DLD1 (cell line): Measurements from ENCODE around the gene ATP11A.

Source experiments
- in situ Hi-C: cut with HindIII; loops from 2 replicates; pipeline ENCODE4 v1.10.0; 2017; ENCODE audit warnings: low sequenced_read_pairs

The ATP11A gene

DNA sequence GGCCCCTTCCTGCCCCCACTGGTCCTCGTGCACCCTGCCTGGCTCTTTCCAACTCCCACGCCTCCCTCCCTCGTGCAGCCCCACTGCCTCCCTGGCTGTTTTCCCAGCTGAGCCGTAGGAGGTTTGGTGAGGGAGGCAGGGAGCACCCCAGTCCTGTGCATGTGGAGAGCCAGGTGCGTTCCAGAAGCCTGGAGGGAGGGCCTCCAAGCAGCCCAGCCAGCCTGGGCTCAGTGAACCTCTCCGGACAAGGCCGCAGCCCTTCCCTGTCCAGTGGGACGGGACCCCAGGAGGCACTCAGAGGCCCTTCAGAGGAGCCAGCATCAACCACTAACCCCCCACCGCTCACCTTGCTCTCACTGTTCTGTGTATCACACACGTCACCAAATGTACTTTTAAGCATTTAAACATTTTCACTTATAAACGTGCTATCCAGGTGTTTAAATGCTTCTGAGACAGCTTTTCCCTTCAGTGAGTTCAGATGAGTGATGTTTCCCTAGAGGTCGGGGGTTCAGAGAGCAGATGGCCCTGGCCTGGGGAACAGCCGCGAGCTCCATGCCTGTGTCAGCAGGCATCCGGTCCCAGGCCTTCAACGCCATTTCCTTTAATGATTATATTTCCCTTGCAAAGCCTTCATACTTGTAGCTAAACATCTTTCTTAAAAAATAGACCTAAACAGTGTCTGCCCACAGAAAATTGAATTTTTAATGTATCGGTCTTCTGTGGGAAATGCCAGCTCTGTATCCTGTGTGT, 122.6 kb downstream of the ATP11A start:
- in situ Hi-C loops = no loop called here

DNA sequence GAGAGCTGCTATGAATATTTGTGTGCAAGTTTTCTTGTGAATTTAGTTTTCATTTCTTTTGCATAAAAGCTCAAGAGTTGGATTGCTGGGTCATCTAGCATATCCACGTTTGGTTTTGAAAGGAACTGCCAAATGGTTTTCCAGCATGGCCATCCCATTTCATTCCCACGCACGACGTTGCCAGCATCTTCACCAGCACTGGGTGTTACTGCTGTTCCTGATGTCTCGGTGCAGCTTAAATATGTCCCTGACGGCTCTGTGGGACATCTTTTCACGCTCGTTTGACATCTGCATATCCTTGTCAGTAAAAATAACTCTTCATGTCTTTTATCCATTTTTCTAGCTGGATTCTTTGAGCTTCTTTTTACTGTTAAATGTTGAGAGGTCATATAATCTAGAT, 123.7 kb downstream of the ATP11A start:
- in situ Hi-C loops = no loop called here

DNA sequence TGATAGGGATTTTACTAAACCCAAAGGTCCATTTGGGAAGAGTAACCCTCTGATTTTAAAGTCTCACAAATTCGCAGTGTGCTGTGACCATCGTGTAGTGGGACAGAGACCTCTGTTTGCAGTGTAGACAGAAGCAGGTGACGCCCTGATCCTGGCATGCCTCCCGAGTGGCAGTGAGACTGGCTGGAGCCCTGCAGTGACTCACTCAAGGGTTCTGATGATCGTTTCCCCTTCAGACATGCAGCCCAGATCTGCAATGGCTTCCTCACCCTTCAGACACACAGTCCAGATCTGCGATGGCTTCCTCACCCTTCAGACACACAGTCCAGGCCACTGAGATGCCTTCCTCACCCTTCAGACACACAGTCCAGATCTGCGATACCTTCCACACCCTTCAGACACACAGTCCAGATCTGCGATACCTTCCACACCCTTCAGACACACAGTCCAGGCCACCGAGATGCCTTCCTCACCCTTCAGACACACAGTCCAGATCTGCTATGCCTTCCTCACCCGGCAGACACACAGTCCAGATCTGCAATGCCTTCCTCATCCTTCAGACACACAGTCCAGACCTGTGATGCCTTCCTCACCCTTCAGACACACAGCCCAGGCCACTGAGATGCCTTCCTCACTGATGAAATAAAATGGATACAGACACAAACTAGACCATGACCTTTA, 125.2 kb downstream of the ATP11A start:
- in situ Hi-C loops = no loop called here

DNA sequence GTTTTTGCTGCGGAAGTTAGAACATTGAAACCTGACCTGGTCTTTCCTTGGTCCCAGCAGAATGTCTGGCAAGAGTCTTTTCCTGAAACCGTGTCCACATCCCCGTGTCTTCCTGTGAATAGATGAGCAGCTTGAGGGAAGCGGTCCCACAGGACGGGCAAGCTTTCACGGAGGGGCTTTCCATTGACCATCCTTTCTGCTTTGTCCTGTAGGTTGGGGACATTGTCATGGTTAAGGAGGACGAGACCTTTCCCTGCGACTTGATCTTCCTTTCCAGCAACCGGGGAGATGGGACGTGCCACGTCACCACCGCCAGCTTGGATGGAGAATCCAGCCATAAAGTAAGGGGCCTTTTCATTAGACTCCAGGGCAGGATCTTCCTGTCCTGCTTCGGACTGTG, 126.0 kb downstream of the ATP11A start:
- in situ Hi-C loops = no loop called here

DNA sequence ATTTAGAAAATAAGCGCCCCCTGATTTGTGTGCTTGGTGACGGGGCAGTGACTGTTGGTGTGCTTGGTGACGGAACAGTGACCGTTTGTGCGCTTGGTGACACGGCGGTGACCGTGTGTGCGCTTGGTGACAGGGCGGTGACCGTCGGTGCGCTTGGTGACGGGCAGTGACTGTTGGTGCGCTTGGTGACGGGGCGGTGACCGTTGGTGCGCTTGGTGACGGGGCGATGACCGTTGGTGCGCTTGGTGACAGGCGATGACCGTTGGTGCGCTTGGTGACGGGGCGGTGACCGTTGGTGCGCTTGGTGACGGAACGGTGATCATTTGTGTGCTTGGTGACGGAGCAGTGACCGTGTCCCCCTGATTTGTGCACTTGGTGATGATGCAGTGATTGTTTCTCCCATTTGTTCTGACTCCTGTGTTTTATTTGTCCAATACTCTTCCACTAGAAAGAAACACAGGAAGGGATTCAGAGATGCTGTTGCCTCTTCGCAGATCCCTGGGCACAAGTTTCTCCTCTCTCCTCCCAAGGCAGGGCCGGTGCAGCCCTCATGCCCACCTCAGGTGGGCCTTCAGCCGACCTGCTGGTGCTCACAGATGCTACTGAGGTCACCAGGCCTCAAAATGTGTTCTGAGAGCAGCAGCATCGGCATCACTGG, 128.3 kb downstream of the ATP11A start:
- in situ Hi-C loops = no loop called here

DNA sequence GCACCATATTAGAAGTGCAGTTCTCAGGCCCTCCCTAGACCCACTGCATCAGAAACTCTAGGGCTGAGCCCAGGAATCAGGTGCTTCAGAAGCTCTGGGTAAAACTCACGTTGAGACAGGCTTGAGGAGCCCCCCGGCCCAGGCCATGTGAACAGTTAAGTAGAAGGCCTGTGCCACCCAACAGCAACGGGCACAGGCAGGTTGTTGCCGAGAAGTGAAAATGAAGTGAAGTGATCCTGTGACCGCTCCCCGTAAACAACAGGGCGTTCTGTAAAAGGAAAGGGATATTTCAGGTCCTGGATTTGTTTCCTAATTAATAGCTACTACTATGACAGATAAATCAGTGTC, 128.8 kb downstream of the ATP11A start:
- in situ Hi-C loops = no loop called here

DNA sequence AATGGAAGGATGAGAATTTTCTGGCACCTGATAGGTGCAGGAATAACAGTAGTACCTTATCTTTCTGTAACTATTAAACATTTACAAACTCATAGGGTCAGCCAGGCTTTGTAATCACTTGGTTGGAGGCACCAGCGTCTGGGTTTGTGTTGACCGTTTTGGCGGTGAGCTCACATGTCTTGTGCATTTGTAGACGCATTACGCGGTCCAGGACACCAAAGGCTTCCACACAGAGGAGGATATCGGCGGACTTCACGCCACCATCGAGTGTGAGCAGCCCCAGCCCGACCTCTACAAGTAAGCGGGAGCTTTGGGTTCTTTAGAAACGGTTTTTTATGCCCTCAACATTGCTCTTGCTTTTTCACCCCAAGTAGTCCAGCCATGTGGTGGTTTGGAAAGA, 129.3 kb downstream of the ATP11A start:
- in situ Hi-C loops = no loop called here

DNA sequence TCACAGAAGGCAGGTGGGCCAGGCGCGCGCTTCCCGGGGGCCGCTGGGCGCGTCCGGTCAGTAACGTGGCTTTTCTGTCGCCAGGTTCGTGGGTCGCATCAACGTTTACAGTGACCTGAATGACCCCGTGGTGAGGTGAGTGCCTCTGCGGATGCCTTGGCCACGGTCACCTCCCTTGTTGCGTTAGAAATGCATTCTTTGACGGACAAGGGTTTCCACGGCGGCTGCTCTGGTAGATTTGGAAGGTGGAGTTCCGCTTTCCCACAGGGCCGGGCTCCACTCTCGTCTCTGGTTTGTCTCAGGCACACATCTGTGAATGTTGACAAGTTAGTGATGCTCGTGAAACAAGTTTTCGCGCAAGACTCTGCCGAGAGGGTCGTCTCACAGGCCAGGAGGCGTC, 130.0 kb downstream of the ATP11A start:
- in situ Hi-C loops = no loop called here

DNA sequence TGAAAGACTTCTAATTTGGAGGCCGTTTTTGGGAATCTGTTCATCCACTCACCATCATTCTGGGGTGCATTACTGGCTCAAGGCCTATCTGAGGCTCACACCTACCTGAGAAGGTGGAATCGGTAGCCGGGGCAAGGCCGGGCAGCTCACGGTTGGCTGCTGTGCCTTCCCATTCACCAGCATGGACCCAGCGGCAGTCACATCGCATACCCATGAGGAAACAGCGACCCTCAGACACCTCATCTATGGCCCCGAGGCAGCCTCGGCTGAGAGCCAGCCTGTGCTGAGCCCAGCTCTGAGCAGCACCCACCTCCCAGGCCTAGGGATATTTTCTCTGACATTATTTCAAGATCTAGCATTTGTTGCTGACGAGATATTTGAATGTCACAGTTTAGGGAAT, 130.5 kb downstream of the ATP11A start:
- in situ Hi-C loops = no loop called here

DNA sequence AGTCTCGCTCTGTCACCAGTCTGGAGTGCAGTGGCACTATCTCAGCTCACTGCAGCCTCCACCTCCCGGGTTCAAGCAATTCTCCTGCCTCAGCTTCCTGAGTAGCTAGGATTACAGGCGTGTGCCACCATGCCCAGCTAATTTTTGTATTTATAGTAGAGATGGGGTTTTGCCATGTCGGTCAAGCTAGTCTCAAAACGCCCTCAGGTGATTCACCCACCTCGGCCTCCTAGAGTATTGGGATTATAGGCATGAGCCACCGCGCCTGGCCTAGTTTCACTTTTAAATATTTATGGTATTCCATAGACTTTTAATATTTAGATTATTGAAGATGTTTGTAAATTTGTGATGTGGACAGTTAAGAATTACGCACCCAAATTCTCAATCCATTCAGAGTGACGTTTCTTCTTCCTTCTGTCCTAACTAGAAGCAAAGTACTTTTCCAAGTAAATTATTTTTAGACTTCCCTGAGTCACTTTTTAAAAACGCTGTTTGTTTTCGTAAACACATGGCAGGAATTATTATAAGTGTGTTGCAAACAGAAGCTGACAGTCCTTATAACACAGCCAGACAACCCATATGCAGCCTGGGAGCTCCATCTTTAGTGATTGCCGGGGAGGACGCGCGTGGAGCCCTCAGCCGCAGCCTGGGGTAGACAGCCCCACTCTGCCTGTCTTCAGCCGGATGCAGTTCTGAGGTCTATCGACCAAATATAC, 131.7 kb downstream of the ATP11A start:
- in situ Hi-C loops = no loop called here

DNA sequence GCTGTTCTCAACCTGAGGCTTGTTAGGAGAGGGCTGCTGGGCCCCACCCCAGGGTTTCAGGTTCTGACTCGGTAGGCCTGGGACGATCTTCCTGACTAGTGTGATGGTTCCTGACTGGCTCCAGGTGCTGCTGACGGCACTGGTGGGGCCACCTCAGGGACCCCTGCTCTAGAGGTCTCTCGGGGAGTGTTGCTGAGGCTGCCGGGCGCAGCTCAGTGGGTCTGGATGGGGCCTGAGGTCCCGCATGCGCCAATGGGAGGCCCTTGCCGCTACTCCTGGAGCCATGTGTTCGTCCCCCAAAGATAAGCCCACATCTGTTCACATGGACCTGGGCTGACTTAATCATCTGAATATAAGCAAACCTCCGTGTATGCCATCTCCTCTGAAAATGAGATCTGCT, 133.0 kb downstream of the ATP11A start:
- in situ Hi-C loops = no loop called here

DNA sequence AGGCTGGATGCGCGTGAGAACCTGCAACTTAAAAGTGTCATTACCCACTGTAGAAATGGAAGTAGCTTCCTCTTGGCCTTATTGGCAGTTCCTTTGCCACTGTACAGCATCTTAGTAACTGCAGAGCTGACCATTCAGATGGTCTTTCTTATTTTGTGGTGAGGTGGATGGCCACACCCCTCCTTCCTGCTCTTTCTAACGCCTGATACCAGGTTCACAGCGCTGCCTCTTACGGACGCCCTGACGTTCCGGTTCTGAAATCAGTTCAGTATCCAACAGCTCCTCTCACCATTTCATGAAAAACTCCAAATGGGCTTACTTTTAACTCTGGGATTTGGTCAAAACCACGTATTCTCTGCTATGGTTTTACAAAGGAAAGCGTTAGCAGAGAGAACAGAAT, 134.6 kb downstream of the ATP11A start:
- in situ Hi-C loops = no loop called here

DNA sequence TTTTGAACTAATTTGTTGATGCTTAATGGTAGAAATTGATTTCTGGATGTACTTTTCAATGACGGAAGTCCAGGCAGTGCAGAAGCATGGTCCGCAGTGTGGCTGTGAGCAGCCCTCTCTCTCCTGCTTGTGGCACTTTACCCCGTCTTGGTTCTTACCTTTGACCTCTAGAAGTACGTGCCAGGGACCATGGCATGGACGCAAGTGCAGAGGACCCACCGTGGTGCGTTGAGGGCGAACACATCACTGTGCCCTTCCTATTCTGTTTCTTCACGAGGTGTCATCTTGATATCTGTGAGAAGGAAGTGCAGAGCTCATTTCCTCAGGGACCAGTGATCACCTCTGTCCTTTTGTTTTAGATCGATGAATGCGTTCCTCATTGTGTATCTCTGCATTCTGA, 135.2 kb downstream of the ATP11A start:
- in situ Hi-C loops = no loop called here

DNA sequence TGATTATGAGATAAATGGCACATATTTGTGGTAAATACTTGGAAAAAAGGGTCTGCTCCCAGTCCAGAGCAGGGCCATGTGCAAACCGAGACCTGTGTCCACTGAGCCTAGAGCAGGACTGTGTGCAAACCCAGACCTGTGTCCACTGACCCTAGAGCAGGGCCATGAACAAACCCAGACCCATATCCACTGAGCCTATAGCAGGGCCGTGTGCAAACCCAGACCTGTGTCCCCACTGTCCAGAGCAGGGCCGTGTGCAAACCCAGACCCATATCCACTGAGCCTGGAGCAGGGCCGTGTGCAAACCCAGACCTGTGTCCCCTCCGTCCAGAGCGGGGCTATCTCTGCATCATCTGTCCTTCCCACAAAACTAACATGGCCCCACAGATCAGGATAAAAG, 136.0 kb downstream of the ATP11A start:
- in situ Hi-C loops = no loop called here

DNA sequence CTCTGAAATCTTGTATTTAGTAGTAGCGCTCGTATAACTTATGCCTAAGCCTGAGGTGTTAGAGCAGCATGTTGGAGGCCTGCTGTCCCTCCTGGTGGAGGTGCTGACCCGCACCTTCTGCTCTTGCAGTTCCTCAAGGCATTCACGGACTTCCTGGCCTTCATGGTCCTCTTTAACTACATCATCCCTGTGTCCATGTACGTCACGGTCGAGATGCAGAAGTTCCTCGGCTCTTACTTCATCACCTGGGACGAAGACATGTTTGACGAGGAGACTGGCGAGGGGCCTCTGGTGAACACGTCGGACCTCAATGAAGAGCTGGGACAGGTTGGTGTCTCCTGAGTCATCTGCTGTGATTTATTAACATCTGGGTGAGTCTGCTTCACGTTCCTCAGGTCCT, 136.7 kb downstream of the ATP11A start:
- in situ Hi-C loops = no loop called here

DNA sequence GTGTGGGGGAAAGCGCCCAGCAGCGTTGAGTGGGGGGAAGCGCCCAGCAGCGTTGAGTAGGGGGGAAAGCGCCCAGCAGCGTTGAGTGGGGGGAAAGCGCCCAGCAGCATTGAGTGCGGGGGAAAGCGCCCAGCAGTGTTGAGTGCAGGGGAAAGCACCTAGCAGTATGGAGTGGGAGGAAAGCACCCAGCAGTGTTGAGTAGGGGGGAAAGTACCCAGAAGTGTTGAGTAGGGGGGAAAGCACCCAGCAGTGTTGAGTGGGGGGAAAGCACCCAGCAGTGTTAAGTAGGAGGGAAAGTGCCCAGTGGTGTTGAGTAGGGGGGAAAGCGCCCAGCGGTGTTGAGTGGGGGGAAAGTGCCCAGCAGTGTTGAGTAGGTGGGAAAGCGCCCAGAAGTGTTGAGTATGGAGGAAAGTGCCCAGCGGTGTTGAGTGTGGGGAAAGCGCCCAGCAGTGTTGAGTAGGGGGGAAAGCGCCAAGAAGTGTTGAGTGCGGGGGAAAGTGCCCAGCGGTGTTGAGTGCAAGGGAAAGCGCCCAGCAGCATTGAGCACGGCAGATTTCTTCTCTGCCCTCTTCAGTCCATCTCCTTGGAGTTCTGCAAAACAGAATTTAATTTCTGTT, 138.4 kb downstream of the ATP11A start:
- in situ Hi-C loops = no loop called here

DNA sequence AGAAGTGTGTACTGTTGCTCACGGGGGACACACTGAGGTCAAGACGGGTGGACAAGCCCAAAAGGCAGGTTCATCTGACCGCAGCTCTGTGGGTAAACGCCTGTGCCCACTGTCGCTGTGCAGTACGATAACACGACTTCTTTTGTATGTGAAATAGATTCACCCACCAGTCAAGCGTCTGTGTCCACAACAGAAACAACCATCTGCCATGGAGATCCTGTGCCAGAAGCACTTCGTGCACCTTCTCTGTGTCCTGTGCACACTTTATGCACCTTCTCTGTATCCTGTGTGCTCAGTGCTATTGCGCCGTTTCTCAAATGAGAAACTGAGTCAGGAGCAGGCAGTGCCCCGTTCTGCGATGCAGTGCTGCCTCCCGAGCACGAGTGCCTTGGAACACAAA, 138.9 kb downstream of the ATP11A start:
- in situ Hi-C loops = no loop called here

DNA sequence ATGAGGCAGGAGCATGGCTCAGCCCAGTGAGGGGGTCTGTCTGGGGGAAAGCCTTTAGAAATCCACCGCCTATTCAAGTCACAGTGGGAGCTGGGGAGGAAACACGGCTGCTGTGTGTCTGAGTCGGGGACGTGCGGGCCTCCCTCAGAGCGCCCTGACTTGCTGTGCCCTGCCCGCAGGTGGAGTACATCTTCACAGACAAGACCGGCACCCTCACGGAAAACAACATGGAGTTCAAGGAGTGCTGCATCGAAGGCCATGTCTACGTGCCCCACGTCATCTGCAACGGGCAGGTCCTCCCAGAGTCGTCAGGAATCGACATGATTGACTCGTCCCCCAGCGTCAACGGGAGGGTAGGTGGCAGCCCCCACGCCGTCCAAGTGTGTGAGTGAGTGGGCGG, 141.4 kb downstream of the ATP11A start:
- in situ Hi-C loops = no loop called here

DNA sequence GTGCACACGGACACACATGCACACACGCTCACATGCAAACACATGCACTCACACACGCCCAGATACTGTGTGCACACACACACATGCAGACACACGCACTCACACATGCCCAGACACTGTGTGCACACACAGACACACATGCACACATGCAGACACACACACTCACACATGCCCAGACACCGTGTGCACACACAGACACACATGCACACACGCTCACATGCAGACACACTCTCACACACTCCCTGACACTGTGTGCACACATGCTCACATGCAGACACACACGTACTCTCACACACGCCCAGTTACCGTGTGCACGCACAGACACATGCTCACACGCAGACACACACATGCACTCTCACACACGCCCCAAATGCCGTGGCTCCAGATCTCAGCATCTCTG, 142.0 kb downstream of the ATP11A start:
- in situ Hi-C loops = no loop called here

DNA sequence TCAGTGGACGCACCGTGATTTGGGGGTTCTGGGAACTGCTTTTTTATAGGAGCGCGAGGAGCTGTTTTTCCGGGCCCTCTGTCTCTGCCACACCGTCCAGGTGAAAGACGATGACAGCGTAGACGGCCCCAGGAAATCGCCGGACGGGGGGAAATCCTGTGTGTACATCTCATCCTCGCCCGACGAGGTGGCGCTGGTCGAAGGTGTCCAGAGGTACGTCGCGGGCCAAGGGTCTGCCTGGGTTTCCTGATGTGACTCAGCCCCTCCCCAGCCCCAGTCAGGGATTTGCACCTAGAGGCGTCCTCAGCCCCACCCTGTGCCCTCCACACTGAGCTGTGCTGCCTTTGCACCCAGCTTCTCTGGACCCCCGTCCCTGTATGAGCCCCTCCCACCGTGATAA, 143.0 kb downstream of the ATP11A start:
- in situ Hi-C loops = no loop called here

DNA sequence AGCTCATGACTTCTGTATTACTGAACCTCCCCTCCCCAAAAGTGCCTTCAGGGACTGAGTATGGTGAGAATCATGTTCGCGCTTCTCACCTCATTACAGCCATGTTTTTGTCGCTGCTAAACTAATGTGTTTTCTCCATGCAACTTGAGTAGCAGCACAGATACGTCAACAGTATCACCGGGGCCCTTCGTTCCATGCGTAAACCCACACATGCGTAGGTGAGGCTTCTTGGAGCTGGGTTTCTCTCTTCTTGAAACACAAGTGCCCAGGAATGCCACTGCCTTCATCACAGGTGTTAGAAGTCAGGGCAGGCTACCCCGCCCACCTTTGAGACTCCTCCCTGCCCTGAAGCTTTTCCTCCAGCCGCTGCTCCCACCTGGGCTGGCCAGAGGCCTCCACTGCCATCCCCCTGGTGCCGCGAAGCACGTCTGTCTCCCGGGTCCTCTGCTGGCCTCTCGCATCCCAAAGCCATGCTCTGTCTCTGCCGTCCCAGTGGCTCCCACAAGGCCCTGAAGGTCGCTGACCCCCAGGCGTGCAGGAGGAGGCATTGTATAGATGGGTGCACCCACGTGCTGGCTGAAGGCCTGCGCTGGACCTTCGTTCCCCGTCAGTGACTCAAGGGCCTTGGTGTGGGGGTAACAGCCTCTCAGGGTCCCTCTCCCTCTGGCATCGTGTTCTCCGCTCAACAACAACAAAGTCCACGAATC, 143.9 kb downstream of the ATP11A start:
- in situ Hi-C loops = no loop called here
